NCI-H2029 treated with DMSO at 0.1 percent for 48 hours (cell line): Measurements from ENCODE around the gene MECR.
"Not testable (repeated sequence)": the region's sequence is repeated elsewhere in the genome, so short reads cannot be mapped to it uniquely, and the experiment has no call there.

Experiments used
- DNase-seq: peaks from one replicate; lab custom pipeline; 2025; lab: John Stamatoyannopoulos, UW

The MECR gene

GRCh38 chr1:29167904-29168303 is 62.8 kb downstream of the MECR start:
- no peak for DNase-seq

DNA sequence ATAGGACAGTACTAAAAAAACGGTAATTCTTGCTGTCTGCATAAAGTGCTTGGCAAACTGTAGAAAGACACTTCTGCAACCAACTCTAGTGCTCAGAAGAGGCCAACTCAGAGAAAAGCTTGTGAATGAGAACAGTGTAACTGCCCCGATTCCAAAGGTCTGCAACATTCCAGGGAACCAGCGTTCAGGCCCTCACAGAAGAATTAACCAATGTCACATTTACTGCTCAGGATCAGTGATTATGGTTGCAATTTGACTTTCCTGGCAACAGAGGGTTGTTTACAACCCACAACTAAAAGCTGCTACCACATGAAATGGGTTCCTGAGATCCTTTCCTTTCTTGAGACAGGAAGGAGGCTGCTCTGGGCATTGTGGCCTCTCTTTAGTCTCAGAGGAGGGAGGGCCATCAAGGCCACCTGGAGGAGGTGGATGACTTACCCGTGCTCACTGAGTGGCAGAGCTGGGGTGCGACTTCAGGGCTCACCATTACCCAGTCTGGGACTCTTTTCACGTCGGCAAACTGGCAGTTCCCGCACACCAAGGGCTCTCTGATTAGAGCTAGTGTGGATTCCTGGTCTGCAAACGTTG is 64.3 kb downstream of the MECR start:
- no peak for DNase-seq

DNA sequence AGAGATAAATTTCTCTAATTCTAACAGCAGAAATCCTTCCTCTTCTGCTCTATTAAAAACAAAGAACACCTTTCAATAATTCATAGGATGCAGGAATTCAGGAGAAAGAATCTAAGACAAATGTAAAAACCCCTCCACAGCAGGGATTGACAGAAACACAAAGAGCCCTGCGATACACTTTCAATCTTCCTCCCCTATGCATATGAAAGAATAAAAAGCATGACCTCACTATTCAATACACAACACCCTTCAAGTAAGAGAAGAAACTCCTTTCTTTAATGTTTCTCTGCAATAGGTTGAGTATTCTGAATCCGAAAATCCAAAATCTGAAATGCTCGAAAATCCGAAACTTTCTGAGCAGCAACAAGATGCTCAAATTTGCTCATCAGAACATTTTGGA is 66.1 kb downstream of the MECR start:
- no peak for DNase-seq

GRCh38 chr1:29162476-29163138 is 68.1 kb downstream of the MECR start:
- no peak for DNase-seq

DNA sequence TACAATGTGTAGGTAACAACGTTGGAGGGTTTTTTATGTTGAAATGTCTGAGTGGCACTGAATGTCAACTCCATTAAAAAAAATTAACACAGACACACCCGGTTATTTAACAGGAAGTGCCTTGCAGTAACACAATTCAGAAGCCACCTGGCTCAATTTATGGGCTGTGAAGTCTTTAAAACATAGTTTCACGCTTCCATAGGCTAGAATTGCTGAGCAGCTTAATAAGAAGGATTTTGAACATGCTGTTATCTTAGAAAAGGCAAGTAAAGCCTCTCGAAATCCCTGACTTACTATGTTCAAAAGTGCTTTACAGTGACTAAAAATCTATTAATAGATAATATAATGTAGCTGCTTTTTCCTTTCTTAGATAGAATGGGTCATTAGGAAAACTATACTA is 68.7 kb downstream of the MECR start:
- no peak for DNase-seq

- DNase-seq: no peak
Observed at GRCh38 chr1:29159773-29160172, 71.0 kb downstream of the MECR start.

DNA sequence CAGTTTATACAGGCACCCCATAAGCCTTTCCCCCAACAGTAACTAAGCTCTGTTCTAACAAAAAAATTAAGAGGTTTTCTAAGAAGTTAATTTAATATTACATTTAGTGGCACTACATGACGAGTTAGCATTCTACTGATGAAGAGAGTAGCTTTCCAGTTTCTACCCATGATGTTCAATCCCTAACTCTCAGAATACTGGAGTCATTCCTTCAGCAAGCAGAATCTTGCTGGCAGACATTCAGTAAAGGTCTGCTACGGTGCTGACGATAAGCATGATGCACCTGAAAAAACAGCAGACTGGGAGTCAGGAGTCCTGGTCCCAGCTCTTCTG is 73.5 kb downstream of the MECR start:
- no peak for DNase-seq

- DNase-seq: no peak
Observed at GRCh38 chr1:29156543-29157268, 74.0 kb downstream of the MECR start.

- no peak for DNase-seq
Observed at GRCh38 chr1:29152046-29152805, 78.5 kb downstream of the MECR start.

DNA sequence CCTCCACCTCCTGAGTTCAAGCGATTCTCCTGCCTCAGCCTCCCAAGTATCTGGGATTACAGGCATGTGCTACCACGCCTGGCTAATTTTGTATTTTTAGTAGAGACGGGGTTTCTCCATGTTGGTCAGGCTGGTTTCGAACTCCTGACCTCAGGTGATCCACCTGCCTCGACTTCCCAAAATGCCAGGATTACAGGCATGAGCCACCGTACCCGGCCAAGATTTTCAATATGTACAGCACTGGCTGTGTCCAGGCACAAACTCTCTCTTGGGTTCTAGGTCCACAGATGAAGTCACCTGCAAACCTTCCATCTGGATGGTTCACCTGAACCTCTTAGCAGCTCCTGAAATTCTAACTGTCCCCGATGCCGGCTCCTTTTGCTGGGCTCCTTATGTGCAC is 80.4 kb downstream of the MECR start:
- not testable (repeated sequence) for DNase-seq

DNA sequence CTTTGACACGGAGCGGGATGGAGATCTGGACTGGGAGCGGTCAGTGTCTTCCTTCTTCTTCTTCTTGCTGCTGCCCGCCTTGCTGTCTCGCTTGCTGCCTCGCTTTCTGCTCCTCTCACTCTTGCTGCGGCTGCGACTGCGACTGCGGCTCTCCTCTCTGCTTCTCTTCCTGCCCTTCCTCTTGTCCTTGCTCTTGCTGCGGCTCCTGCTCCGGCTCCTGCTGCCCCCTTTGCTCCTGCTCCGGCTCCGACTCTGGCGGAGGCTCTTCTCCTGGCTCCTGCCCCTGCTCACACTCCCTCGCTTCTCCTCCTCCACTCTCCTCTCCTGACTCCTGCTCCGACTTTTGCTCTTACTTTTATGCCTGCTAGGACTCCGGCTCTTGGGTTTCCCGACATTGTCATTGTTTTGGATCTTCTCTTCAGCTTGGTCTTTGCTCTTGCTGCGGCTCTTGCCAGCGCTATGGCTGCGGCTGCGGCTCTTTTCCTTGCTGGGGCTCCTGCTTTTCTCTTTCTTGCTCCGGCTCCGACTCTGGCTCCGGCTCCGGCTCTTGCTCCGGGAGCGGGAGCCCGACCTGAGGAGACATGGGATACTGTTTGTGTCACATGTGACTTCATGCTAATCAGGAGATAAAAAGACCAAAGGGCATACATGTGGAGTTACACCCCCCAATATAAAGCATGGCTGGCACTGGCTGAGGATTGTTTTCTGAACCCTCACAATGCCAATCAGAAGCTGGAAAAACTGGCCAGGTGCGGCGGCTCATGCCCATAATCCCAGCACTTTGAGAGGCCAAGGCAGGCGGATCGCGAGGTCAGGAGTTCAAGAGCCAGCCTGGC is 81.9 kb downstream of the MECR start:
- no peak for DNase-seq

GRCh38 chr1:29145739-29146437 is 84.8 kb downstream of the MECR start:
- DNase-seq: no peak

- DNase-seq: no peak
Observed at GRCh38 chr1:29144178-29144577, 86.6 kb downstream of the MECR start.

DNA sequence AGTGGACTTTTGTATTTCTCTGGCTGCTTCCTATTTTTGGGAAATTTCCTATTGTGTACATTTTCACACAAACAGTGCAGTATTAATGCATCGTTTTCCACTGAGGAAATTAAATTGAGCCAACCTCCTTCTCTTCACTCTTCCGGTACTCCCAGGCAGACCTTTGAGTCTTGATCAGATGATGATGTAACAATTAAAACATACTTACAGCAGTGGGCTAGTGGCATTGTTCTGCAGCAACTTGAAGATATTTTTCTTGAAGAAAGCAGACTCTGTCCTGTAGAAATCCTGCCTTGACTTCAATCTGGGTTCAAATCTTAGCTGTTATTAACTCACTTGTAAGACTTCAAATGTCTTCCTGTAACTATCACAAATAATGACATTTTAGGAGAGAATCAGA is 88.0 kb downstream of the MECR start:
- DNase-seq: no peak
